SU-DHL-6 (cell line): ENCODE data around the gene FGD4.

Source experiments
- H2AFZ ChIP-seq: fragments of 200-600 bp; sonication (generic); 2 replicates; pipeline ENCODE4 v1.6.1; 2014; ENCODE audit warnings: low read depth, mild to moderate bottlenecking, moderate library complexity, mixed read lengths, antibody characterized with exemption, low read length; ENCODE audit not compliant: severe bottlenecking
- H3F3A ChIP-seq: fragments of 200-600 bp; shearing (Covaris generic); 2 replicates; pipeline ENCODE4 v1.6.0; 2016; ENCODE audit warnings: antibody characterized with exemption, mild to moderate bottlenecking; ENCODE audit not compliant: insufficient read depth
- H3K27ac ChIP-seq: fragments of 200-600 bp; sonication (generic); 2 replicates; pipeline ENCODE4 v1.5.1; 2016; ENCODE audit warnings: low read depth, mild to moderate bottlenecking, low read length, moderate library complexity, mixed read lengths
- H3K27me3 ChIP-seq: fragments of 200-600 bp; sonication (generic), shearing (Covaris generic); 2 replicates; pipeline ENCODE4 v1.6.0; 2014; ENCODE audit warnings: mild to moderate bottlenecking, low read length
- H3K36me3 ChIP-seq: fragments of 200-600 bp; sonication (generic); 2 replicates; pipeline ENCODE4 v1.6.1; 2014; ENCODE audit warnings: mild to moderate bottlenecking, low read length, mixed read lengths
- H3K4me2 ChIP-seq: fragments of 300-600, 200-600 bp; shearing (Covaris generic), sonication (generic); 2 replicates; pipeline ENCODE4 v1.6.0; 2014; ENCODE audit warnings: low read length, low read depth, mild to moderate bottlenecking; ENCODE audit not compliant: poor library complexity, severe bottlenecking
- H3K4me3 ChIP-seq: fragments of 200-600 bp; sonication (generic); 2 replicates; pipeline ENCODE4 v1.5.1; 2014; ENCODE audit warnings: antibody characterized with exemption, low read length, mild to moderate bottlenecking, mixed read lengths; ENCODE audit not compliant: insufficient read depth, poor library complexity, severe bottlenecking
- H3K79me2 ChIP-seq: fragments of 200-600 bp; sonication (generic); 2 replicates; pipeline ENCODE4 v1.6.1; 2014; ENCODE audit warnings: mild to moderate bottlenecking, low read length, moderate library complexity; ENCODE audit not compliant: insufficient read depth
- H3K9ac ChIP-seq: fragments of 200-600 bp; sonication (generic); 2 replicates; pipeline ENCODE4 v1.7.0; 2014; ENCODE audit warnings: mild to moderate bottlenecking, low read length
- H3K9me2 ChIP-seq: fragments of 200-600 bp; sonication (generic); replicated peaks from 2 replicates; pipeline ENCODE4 v1.6.1; 2014; ENCODE audit warnings: low read length; ENCODE audit not compliant: insufficient read depth
- H3K9me3 ChIP-seq: fragments of 200-600 bp; sonication (generic); 2 replicates; pipeline ENCODE4 v1.6.1; 2014; ENCODE audit warnings: low read length, mixed read lengths; ENCODE audit not compliant: insufficient read depth
- H4K20me1 ChIP-seq: fragments of 200-600 bp; sonication (generic); 2 replicates; pipeline ENCODE4 v1.6.1; 2014; ENCODE audit warnings: low read depth, mild to moderate bottlenecking, antibody characterized with exemption, low read length, moderate library complexity, mixed read lengths
- EZH2phosphoT487 ChIP-seq: fragments of 200-600 bp; sonication (generic), shearing (Covaris generic); conservative IDR thresholded peaks from 2 replicates; pipeline ENCODE4 v1.6.1; 2018; ENCODE audit warnings: mild to moderate bottlenecking, antibody characterized with exemption, low read length, moderate library complexity, mixed read lengths
- TF ChIP-seq, protein P1 (sequence below): fragments of 200-600 bp; sonication (generic); IDR thresholded peaks from one replicate; pipeline ENCODE4 v1.5.1; 2017; ENCODE audit warnings: antibody characterized with exemption, mild to moderate bottlenecking, low read length, moderate library complexity; ENCODE audit not compliant: insufficient read depth, poor library complexity, severe bottlenecking

FGD4 gene

DNA sequence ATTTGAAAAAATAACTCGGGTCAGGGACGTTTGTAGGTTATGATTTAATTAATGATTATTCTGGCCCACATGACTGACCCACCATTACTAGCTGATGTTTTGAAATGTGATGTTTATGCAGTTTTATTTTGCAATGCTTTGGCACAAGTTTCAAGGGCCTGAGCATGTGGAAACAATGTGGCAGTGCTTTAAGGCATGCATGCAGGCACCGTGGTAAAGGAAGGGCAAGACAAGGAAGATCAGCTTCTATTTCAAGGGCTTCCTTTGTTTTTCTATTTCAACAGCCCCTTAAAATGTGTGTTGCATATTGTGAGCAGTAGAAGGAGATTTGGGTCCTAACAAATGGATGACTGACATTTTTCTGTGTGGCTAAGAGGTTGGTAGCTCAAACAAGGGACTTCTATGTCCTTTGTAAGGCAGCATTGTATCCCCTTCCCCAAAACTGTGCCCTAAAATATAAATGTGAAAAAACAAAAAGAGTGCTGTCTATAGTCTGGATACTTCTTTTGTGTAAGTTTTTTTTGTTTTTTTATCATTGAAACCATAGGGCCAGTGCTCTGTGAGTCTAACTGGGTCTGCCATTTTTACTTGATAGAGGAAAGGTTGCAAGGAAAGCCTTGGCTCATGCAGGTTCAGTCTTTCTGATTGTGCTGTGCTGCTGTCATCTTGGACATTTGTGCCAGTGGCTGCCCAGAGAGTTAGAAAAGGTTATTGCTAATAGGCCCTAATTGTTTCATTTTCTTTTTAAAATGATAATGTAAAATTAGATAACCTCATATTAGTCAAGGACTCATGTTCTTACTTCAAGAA, 103.5 kb downstream of the FGD4 start:
- H2AFZ ChIP-seq, result no peak overlapping the region
- H3K79me2 ChIP-seq, result no peaks in the 10 kb centered on the region
- no peak overlapping the region for H3K9ac ChIP-seq
- H3K27ac ChIP-seq, result no peak overlapping the region
- H4K20me1 ChIP-seq, result no peaks in the 10 kb centered on the region
- H3K9me3 ChIP-seq, result no peaks in the 10 kb centered on the region
- no peak overlapping the region for H3K4me3 ChIP-seq
- TF ChIP-seq EZH2phosphoT487, result no peak
- TF ChIP-seq, protein P1, sequence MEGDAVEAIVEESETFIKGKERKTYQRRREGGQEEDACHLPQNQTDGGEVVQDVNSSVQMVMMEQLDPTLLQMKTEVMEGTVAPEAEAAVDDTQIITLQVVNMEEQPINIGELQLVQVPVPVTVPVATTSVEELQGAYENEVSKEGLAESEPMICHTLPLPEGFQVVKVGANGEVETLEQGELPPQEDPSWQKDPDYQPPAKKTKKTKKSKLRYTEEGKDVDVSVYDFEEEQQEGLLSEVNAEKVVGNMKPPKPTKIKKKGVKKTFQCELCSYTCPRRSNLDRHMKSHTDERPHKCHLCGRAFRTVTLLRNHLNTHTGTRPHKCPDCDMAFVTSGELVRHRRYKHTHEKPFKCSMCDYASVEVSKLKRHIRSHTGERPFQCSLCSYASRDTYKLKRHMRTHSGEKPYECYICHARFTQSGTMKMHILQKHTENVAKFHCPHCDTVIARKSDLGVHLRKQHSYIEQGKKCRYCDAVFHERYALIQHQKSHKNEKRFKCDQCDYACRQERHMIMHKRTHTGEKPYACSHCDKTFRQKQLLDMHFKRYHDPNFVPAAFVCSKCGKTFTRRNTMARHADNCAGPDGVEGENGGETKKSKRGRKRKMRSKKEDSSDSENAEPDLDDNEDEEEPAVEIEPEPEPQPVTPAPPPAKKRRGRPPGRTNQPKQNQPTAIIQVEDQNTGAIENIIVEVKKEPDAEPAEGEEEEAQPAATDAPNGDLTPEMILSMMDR, result no peak
- no peaks in the 10 kb centered on the region for H3F3A ChIP-seq
- no peaks in the 10 kb centered on the region for H3K36me3 ChIP-seq
- no peaks in the 10 kb centered on the region for H3K27me3 ChIP-seq
- no peaks in the 10 kb centered on the region for H3K9me2 ChIP-seq
- no peak overlapping the region for H3K4me2 ChIP-seq

DNA sequence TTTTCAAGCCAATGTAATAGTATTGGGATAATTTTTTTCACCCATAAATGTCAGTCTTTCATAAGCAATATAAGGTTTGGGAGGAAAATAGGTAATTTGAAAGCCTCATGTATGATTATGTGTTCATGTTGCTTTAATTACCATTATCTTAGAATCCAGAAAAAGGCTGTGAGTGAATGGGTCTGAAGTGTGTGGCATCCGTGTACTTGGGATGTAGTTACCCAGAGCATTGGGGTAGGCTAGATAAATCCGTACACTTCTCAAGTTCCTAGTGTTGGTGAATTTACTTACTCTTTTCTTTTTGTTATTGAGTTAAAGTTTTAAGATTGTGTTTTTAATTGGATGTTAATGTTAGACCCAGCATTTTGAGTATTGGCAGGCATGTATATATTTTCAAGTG, 104.4 kb downstream of the FGD4 start:
- Histone ChIP-seq H3K79me2 (no peaks in the 10 kb centered on the region), H3K4me2 (no peak overlapping the region), H2AFZ (no peak overlapping the region), H3K27me3 (no peaks in the 10 kb centered on the region), H4K20me1 (no peaks in the 10 kb centered on the region), H3K9me2 (no peaks in the 10 kb centered on the region), H3K4me3 (no peak overlapping the region), H3K9me3 (no peaks in the 10 kb centered on the region), H3F3A (no peaks in the 10 kb centered on the region), H3K27ac (no peak overlapping the region), H3K36me3 (no peaks in the 10 kb centered on the region), H3K9ac (no peak overlapping the region)
- TF ChIP-seq, protein P1, result no peak
- TF ChIP-seq EZH2phosphoT487, result no peak

DNA sequence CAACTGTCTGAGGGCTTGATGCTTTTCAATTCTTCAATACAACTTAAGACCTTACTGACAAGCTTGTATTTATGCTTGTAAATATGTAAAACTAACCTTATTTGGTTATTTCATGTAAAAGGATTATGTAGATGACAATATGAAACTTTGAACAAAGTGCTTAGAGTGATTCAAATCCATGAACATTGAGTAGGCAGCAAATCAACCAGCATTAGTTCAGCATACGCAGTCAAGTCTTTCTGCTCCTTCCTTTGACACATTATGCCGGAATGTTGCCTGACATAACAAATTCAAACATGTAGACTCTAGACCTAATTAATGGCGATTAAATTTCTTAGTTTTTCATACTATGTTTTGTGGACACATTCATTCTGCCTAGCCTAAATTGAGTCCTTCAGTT, 105.2 kb downstream of the FGD4 start:
- H3F3A ChIP-seq, result no peaks in the 10 kb centered on the region
- no peak overlapping the region for H3K27ac ChIP-seq
- H3K4me3 ChIP-seq, result no peak overlapping the region
- no peaks in the 10 kb centered on the region for H3K9me2 ChIP-seq
- no peaks in the 10 kb centered on the region for H3K9me3 ChIP-seq
- H3K79me2 ChIP-seq, result no peaks in the 10 kb centered on the region
- H2AFZ ChIP-seq, result no peak overlapping the region
- no peaks in the 10 kb centered on the region for H3K27me3 ChIP-seq
- no peaks in the 10 kb centered on the region for H3K36me3 ChIP-seq
- no peak overlapping the region for H3K9ac ChIP-seq
- TF ChIP-seq EZH2phosphoT487, result no peak
- TF ChIP-seq, protein P1, result no peak
- H3K4me2 ChIP-seq, result no peak overlapping the region
- H4K20me1 ChIP-seq, result no peaks in the 10 kb centered on the region
